SK-N-SH (cell line): ENCODE data around the gene NEU2.

Experiments used
- CTCF ChIP-seq: fragments of 200-600 bp; sonication (generic); IDR thresholded peaks from 2 replicates; pipeline ENCODE4 v1.6.1; 2017; ENCODE audit warnings: antibody characterized with exemption, mild to moderate bottlenecking, moderate library complexity
- ELF1 ChIP-seq: IDR thresholded peaks from 2 replicates; pipeline ENCODE4 v1.4.0; 2012
- EP300 ChIP-seq, 2 experiments: IDR thresholded peaks; 2 replicates each; pipeline versions ENCODE4 v1.4.0 to v1.6.1; 2012; ENCODE audit warnings: borderline replicate concordance in 1 of 2, low read depth in 1 of 2, low read length in 1 of 2
- EZH2phosphoT487 ChIP-seq: fragments of 200-600 bp; sonication (generic); IDR thresholded peaks from 2 replicates; pipeline ENCODE4 v1.6.1; 2017; ENCODE audit warnings: low read depth, mixed run types, mild to moderate bottlenecking, antibody characterized with exemption, moderate library complexity, borderline replicate concordance
- MAX ChIP-seq: IDR thresholded peaks from 2 replicates; pipeline ENCODE4 v1.4.0; 2012; ENCODE audit warnings: low read depth
- NFIC ChIP-seq: IDR thresholded peaks from 2 replicates; pipeline ENCODE4 v1.4.0; 2012; ENCODE audit warnings: borderline replicate concordance
- POLR2AphosphoS5 ChIP-seq: IDR thresholded peaks from 2 replicates; pipeline ENCODE4 v1.6.1; 2012; ENCODE audit warnings: low read depth, low read length
- REST ChIP-seq: IDR thresholded peaks from 2 replicates; pipeline ENCODE4 v1.6.1; 2012; ENCODE audit warnings: mild to moderate bottlenecking, low read depth, low read length, moderate library complexity
- SIN3A ChIP-seq: IDR thresholded peaks from 2 replicates; pipeline ENCODE4 v1.6.1; 2012; ENCODE audit warnings: low read depth, mild to moderate bottlenecking, low read length, moderate library complexity, borderline replicate concordance
- TCF12 ChIP-seq: IDR thresholded peaks from 2 replicates; pipeline ENCODE4 v1.4.0; 2012
- USF2 ChIP-seq: fragments of 150-350 bp; IDR thresholded peaks from 2 replicates; pipeline ENCODE4 v1.6.1; 2017; ENCODE audit warnings: antibody characterized with exemption, low read length, low read depth, borderline replicate concordance
- ZBTB33 ChIP-seq: IDR thresholded peaks from 2 replicates; pipeline ENCODE4 v1.4.0; 2012; ENCODE audit warnings: low read depth, borderline replicate concordance

- TF ChIP-seq ZBTB33 (no peak), NFIC (no peak), REST (no peak), EZH2phosphoT487 (no peak), POLR2AphosphoS5 (no peak), EP300 (IDR thresholded peaks at IDR 0.05; ENCODE audit: borderline replicate concordance in 1 of 2, low read depth in 1 of 2, low read length in 1 of 2) (no peak), CTCF (no peak), TCF12 (no peak), SIN3A (no peak), MAX (no peak), USF2 (no peak), ELF1 (no peak)
Observed at GRCh38 chr2:233037078-233037477, 4.6 kb downstream of the NEU2 start.
